GM12874 (cell line): Measurements from ENCODE around the gene NPC1L1.

Source experiments
- TF ChIP-seq, protein P1 (sequence below): IDR thresholded peaks from 2 replicates; pipeline ENCODE4 v1.5.1; 2011; ENCODE audit warnings: low read depth, mild to moderate bottlenecking, control low read depth, low read length, moderate library complexity; ENCODE audit not compliant: insufficient read depth

Gene NPC1L1

DNA sequence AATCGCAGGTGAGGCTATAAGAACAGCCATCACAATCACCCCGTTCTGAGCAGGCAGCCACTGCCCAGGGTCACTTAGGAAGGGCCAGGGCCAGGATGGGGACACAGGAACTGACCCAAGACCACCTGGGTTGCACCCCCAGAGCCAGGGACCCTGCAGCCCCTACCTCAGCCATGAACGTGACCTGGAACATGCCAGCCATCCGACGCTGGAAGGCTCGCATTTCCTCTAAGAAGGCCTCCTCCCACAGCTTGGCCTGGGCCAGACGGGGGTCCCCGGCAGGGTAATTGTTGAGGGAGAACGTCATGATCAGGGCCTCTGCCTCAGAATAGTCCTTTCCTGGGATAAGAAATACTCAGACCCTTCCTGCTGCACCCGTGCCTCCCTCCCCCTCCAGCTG lies 5.0 kb downstream of the NPC1L1 start:
- TF ChIP-seq, protein P1, sequence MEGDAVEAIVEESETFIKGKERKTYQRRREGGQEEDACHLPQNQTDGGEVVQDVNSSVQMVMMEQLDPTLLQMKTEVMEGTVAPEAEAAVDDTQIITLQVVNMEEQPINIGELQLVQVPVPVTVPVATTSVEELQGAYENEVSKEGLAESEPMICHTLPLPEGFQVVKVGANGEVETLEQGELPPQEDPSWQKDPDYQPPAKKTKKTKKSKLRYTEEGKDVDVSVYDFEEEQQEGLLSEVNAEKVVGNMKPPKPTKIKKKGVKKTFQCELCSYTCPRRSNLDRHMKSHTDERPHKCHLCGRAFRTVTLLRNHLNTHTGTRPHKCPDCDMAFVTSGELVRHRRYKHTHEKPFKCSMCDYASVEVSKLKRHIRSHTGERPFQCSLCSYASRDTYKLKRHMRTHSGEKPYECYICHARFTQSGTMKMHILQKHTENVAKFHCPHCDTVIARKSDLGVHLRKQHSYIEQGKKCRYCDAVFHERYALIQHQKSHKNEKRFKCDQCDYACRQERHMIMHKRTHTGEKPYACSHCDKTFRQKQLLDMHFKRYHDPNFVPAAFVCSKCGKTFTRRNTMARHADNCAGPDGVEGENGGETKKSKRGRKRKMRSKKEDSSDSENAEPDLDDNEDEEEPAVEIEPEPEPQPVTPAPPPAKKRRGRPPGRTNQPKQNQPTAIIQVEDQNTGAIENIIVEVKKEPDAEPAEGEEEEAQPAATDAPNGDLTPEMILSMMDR, result no peak

DNA sequence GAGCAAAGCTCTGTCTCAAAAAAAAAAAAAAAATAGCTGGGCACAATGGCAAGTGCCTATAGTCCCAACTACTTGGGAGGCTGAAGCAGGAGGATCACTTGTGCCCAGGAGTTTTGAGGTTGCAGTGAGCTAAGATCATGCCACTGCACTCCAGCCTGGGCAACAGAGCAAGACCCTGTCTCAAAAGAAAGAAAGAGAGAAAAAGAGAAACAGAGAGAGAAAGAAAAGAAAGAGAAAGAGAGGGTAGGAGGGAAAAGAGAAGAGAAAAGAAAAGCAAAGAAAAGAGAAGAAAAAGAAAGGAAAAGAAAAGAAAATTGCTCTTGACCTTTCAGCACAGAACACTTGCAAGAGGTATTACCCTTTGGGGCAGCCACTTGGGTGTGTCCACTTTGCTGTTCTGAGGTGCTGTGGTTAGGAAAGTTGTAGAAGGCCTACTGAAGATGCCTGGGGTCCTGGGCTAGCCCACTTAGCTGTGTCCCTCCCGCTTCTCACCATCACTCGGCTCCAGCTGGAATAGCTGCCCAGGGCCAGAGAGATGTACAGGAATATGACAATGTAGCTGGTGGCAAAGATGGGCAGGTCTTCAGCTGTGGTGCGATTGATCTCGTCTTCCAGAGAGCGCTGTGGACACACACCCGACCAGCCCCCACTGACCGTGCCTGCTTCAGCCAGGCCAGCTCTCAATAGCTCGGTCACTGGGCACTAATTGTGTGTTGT lies 5.6 kb downstream of the NPC1L1 start:
- TF ChIP-seq, protein P1, result no peak

DNA sequence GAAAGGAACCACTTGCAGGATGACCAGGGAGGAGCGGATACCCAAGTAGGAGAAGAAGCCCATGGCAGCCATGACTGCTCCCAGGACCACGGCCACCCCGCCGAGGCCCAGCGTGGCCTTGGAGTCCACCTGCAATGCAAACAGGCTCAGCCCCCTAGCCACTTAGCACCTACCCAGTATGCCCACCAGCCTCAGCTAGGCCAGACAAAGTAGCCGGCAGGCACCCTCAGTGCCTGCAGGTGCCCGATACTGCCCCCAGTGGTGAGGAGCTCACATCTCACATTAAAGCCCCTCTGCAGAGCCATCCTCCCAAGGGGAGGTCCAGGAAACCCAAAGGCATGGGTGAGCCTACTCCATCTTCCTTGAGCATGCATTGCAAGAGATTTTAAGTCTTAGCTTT lies 6.6 kb downstream of the NPC1L1 start:
- TF ChIP-seq, protein P1, result peak; percentile 84

DNA sequence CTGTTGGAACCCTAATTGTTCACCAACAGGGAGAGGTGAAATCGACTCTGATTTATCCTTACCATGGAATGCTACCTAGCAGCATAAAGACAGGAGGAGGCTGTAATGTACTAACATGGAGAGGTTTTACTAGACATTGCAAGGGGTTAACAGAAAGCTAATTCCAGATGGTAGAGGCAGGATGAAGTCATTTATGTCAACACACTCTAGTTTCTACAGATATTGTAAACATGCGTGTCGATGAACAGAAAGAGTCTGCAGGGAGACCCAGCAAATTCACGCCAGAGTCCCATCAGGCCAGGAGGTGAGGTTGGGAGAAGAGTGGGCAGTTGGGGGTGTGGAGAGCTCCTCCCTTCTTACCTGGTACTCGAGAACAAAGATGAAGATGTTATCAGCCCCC lies 7.0 kb downstream of the NPC1L1 start:
- TF ChIP-seq, protein P1, result no peak

DNA sequence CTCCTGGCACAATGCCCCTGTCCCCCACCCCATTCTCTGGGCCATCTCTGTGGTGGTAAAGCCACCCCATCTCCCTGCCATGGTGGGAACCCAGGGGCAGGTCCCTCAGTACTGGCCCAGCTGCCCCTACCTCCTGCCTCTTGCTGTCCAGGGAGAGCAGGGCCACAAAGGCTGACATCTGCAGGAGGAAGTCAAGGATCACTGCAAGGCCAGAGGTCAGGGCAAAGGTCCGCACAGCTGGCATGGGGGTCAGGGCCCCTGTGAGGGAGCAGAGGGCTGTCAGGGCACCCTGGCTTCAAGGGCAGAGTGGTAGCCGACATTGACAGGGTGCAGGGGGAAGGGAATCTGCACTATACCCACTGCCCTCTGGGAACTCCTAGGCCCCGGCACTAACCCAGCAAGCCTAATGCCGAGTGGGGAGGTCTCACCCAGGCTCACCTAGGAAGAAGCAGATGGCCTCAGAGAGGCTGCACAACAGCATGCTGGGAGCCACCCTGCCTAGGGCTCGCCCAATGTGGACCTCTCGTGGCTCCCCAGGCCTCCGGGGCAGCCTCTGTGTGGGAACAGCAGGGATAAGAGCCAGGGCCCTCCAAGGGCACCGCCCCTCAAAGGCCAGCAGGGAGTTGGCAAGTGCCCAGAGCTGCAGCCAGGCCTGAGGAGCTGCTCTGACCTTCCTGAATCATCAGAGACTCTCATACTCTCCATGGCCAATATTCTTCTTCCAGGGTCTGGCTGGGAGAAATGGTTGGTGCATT lies 7.7 kb downstream of the NPC1L1 start:
- TF ChIP-seq, protein P1, result no peak

DNA sequence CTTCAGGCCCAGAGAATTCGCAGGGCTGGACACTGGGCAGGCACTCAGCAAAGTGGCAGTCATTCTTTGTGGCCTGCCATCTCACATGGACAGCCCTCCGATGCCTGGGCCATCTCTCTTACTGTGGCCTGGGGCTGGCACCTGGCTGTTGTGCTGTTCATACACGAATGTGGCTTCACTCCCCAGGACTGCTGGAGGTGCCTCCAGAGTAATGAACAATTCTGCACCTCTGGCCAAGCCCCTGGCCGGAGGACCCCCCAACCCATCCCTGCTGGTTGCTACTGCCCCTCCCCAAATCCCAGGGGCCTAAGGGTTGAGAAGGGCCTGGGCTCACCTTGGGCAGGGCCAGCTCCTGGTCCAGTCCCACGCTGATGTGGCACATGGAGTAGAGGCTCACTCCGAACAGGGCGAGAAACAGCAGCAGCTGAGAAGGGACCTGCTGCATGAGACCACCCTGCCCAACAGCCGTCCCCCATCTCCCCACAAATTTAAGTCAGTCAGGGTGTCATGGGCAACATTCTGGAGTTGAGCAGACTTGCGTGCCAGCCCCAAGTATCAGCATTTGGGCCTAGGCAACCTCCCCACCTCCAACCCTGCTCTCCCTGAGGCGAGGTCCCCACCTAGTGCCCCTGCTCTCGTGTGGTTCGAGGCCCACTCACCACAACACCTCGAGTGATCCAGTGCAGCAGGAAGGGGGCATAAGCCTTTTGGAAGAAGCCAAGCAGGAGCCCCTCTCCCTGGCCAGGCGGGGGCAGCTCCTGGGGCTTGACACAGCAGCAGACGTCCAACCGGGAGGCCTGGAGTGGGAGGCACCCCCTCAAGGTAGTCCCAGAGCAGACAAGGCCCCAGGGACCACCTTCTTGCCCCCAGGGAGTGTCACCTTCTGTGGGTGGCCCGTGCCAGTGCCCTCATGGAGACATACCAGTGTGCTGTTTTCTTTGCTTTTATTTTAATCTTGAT lies 9.4 kb downstream of the NPC1L1 start:
- TF ChIP-seq, protein P1, result no peak

DNA sequence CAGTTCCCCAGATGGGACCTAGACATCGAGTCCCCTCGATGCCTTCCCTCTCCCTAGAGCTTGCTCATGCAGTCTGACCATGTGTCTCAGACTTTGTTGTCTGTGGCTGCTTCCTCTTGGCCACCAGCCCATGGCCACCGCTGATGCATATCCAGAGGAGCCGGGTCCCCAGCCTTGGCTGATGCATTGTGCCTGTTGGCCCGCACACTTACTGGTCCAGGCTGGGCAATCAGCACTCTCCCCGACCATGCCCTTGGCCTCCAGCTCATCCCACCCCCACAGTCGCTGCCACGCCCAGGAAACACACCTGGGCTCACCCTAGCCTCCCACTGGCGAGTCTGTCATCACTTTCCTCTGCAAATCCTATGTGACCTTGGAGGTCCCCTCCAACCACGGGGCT lies 10.1 kb downstream of the NPC1L1 start:
- TF ChIP-seq, protein P1, result no peak
